ENCODE measurements around the gene FCMR. TPM values are rescaled to one million over a fixed set of nuclear protein-coding genes. Genes with fewer than 3 reads are reported as not detected.

The FCMR gene
- total and polyA plus RNA-seq, 2 donors from 2014 or later: 1.3 to 16.7 TPM

DNA sequence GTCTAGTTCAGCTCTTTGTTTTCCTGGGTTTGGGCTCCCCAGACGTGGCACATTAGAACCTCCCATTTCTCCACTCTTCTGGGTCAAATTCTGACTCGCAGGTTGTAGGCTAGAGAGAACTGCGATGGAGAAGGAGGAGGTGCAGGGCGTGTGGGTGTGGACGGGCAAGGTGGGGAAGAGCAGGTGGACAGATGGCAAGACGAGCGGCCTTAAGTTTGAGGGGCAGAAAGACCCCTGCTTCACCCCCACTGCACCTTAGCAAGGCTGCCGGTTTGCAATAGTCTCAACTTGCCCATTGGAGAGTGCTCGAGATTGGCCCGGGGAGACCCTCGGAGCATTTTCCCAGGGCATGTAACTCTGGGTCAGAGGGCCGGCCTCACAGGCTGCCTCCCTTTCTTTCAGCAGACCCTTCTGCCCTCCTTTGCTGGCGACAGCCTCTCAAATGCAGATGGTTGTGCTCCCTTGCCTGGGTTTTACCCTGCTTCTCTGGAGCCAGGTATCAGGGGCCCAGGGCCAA is 22.8 kb downstream of the FCMR start:
- TF ChIP-seq, protein P1, sequence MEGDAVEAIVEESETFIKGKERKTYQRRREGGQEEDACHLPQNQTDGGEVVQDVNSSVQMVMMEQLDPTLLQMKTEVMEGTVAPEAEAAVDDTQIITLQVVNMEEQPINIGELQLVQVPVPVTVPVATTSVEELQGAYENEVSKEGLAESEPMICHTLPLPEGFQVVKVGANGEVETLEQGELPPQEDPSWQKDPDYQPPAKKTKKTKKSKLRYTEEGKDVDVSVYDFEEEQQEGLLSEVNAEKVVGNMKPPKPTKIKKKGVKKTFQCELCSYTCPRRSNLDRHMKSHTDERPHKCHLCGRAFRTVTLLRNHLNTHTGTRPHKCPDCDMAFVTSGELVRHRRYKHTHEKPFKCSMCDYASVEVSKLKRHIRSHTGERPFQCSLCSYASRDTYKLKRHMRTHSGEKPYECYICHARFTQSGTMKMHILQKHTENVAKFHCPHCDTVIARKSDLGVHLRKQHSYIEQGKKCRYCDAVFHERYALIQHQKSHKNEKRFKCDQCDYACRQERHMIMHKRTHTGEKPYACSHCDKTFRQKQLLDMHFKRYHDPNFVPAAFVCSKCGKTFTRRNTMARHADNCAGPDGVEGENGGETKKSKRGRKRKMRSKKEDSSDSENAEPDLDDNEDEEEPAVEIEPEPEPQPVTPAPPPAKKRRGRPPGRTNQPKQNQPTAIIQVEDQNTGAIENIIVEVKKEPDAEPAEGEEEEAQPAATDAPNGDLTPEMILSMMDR (IDR thresholded peaks at IDR 0.05; ENCODE audit: borderline replicate concordance, extremely low read depth, insufficient read depth): no peak
- no peak for DNase-seq
- no peak for FAIRE-seq
- Histone ChIP-seq H3K9ac (ENCODE audit: low read length in 3 of 3) (no peak overlapping the region), H3K4me1 (ENCODE audit: control insufficient read depth in 2 of 3, insufficient read depth in 2 of 3, low read depth in 1 of 3, low read length in 3 of 3) (peaks cover 0 to 2% (median 0%) of the 10 kb centered on the region in 3 donors), H3K9me3 (ENCODE audit: control insufficient read depth in 2 of 3, insufficient read depth in 1 of 3, low read length in 3 of 3) (no peaks in the 10 kb centered on the region), H3K4me3 (ENCODE audit: low read length in 3 of 3) (no peak overlapping the region), H3K27ac (ENCODE audit: low read depth in 2 of 2, low read length in 2 of 2) (no peak overlapping the region), H3K36me3 (ENCODE audit: control insufficient read depth in 2 of 3, insufficient read depth in 3 of 3, low read length in 3 of 3) (no peaks in the 10 kb centered on the region), H3K27me3 (ENCODE audit: control insufficient read depth, insufficient read depth, low read length) (no peaks in the 10 kb centered on the region)
- intact Hi-C loops (cut with DNase I): no loop called here

DNA sequence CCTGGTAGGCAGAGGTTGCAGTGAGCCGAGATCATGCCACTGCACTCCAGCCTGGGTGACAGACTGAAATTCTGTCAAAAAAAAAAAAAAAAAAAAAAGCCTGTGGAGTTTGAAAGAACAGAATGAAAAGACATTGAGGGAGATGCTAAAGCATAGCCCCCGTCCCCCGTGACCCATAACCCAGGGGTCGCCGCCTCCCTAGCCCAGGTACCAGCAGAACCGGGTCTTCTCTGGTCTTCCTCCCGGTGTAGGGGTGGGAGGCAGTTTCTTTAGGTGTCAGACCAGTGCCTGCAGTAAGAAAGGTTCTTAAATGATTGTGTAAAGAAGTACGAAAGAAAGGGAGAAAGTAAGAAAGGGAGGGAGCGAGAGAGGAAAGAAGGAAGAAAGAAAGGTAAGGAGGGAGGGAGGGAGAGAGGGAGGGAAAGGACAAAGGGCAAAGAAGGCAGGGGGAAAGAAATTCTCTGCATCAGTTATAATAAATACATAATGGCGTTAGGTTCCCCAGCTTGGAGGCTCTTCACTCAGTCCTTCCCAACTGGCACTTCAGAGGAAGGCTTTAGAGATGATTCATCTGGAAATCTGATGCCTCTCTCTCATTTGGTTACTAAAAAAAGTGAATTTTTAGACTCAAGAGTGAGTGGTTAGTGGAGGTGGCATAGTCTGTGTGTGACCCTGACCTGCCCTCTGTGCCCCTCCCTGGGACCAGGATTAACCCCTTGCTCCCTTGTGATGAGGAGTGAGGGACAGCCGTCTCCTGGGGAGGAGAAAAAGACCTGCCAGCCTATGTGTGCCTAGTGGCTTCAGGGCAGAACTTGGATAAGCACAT is 23.4 kb downstream of the FCMR start:
- intact Hi-C loops (cut with DNase I): no loop called here
- H3K4me3 ChIP-seq (ENCODE audit: low read length in 3 of 3): no peak overlapping the region
- no peak for FAIRE-seq
- TF ChIP-seq, protein P1 (IDR thresholded peaks at IDR 0.05; ENCODE audit: borderline replicate concordance, extremely low read depth, insufficient read depth): no peak
- H3K27ac ChIP-seq (ENCODE audit: low read depth in 2 of 2, low read length in 2 of 2): no peak overlapping the region
- H3K9me3 ChIP-seq (ENCODE audit: control insufficient read depth in 2 of 3, insufficient read depth in 1 of 3, low read length in 3 of 3): no peaks in the 10 kb centered on the region
- H3K9ac ChIP-seq (ENCODE audit: low read length in 3 of 3): no peak overlapping the region
- peaks cover 0 to 2% (median 0%) of the 10 kb centered on the region in 3 donors for H3K4me1 ChIP-seq (ENCODE audit: control insufficient read depth in 2 of 3, insufficient read depth in 2 of 3, low read depth in 1 of 3, low read length in 3 of 3)
- H3K27me3 ChIP-seq (ENCODE audit: control insufficient read depth, insufficient read depth, low read length): no peaks in the 10 kb centered on the region
- no peak for DNase-seq
- no peaks in the 10 kb centered on the region for H3K36me3 ChIP-seq (ENCODE audit: control insufficient read depth in 2 of 3, insufficient read depth in 3 of 3, low read length in 3 of 3)

DNA sequence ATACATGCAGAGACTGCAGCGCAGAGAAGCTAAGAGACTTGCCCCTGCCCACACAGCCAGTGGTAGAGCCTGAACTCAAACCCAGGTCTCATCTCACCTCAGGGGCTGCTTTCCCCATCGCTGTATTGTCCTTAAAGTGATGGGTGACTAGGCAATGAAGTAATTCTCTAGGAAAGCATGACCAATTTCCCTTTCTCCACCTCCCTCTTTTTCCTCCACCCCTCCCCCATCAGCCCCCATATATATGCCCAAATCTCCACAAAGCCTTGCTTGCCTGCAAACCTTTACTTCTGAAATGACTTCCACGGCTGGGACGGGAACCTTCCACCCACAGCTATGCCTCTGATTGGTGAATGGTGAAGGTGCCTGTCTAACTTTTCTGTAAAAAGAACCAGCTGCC is 24.6 kb downstream of the FCMR start, which contains the start of gene IL24:
Gene IL24 (plus strand): TSS at position 269 of the 400 bp plus-strand sequence. CDS start 390 bp downstream, outside the sequence.
- no peak within 1 kb of the TSS for H3K4me3 ChIP-seq (ENCODE audit: low read length in 3 of 3)
- TF ChIP-seq, protein P1 (IDR thresholded peaks at IDR 0.05; ENCODE audit: borderline replicate concordance, extremely low read depth, insufficient read depth): no peak
- H3K9ac ChIP-seq (ENCODE audit: low read length in 3 of 3): no peak within 1 kb of the TSS
- H3K27me3 ChIP-seq (ENCODE audit: control insufficient read depth, insufficient read depth, low read length): no peaks in the 10 kb centered on the region
- no peak for DNase-seq
- H3K4me1 ChIP-seq (ENCODE audit: control insufficient read depth in 2 of 3, insufficient read depth in 2 of 3, low read depth in 1 of 3, low read length in 3 of 3): peaks cover 0 to 2% (median 0%) of the 10 kb centered on the region in 3 donors
- no peak within 1 kb of the TSS for H3K27ac ChIP-seq (ENCODE audit: low read depth in 2 of 2, low read length in 2 of 2)
- no peaks in the 10 kb centered on the region for H3K36me3 ChIP-seq (ENCODE audit: control insufficient read depth in 2 of 3, insufficient read depth in 3 of 3, low read length in 3 of 3)
- no peaks in the 10 kb centered on the region for H3K9me3 ChIP-seq (ENCODE audit: control insufficient read depth in 2 of 3, insufficient read depth in 1 of 3, low read length in 3 of 3)
- intact Hi-C loops (cut with DNase I): no loop called here
- FAIRE-seq: no peak
